WERI-Rb-1 (cell line): ENCODE measurements around the gene SLC6A8.
"Not testable (repeated sequence)": the region's sequence is repeated elsewhere in the genome, so short reads cannot be mapped to it uniquely, and the experiment has no call there.

Experiments used
- DNase-seq: peaks from one replicate; pipeline ENCODE4 v3.0.0-alpha.2; 2020
- H3K27ac ChIP-seq: fragments of 250-450 bp; sonication (Bioruptor Pico); 2 replicates; pipeline ENCODE4 v1.5.1; 2020; ENCODE audit warnings: mild to moderate bottlenecking, moderate library complexity
- H3K27me3 ChIP-seq: fragments of 250-450 bp; sonication (Bioruptor Pico); 2 replicates; pipeline ENCODE4 v1.5.1; 2021; ENCODE audit warnings: mild to moderate bottlenecking, low read depth, moderate library complexity; ENCODE audit not compliant: insufficient read depth, severe bottlenecking
- H3K36me3 ChIP-seq: fragments of 250-450 bp; sonication (Bioruptor Pico); 2 replicates; pipeline ENCODE4 v1.5.1; 2020; ENCODE audit warnings: mild to moderate bottlenecking, moderate library complexity
- H3K4me3 ChIP-seq: 2 replicates; pipeline ENCODE4 v1.5.1; 2011; ENCODE audit warnings: low read depth, mild to moderate bottlenecking, control low read depth, low read length
- H3K9me3 ChIP-seq: fragments of 250-450 bp; sonication (Bioruptor Pico); 2 replicates; pipeline ENCODE4 v1.5.1; 2021; ENCODE audit warnings: mild to moderate bottlenecking, moderate library complexity; ENCODE audit not compliant: severe bottlenecking
- TF ChIP-seq, protein P1 (sequence below): IDR thresholded peaks from 2 replicates; pipeline ENCODE4 v1.5.1; 2011; ENCODE audit warnings: low read depth, mild to moderate bottlenecking, control low read depth, inconsistent platforms, low read length

Gene SLC6A8

DNA sequence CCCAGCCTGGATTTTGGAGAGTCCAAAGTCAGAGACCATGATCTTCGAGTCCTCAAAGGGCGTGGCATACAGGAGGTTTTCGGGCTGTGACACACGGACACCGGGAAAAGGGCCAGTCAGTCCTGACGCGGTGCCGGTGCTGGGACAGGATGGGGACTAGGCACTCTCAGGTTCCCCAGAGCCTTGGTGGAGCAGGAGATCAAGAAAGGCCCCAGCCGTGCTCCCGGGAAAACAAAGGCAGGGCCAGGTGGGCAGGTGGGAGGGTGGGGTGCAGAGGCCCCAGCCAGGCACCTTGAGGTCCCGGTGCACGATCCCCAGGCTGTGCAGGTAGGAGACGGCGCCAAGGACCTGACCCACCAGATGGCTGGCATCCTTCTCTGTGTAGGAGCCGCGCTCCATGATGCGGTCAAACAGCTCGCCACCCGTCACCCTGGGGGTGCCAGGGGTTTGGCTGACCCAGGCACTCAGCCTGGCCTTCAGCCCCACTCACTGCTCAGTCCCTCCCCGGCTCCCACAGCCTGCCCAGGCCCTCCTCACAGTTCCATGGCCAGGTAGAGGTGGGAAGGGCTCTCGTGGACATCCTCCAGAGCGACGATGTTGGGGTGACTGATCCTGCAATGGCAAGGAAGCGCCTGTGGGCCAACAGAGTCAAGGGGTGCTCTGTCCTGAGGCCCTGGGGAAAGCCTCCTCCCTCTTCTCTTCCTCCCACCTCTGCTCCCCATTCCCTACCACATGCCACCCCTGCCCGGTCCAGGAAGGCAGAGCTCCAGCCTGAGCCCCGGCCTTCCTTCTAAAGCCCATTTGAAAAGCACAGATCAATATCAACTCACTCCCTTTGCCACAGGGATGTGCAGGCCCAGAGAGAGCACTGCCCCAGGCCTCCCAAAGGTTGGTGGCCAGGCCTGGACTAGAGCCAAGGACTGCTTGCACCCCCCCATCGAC is 15.9 kb upstream of the SLC6A8 start:
- H3K9me3 ChIP-seq = no peaks in the 10 kb centered on the region
- H3K4me3 ChIP-seq = no peak overlapping the region
- H3K27ac ChIP-seq = no peak overlapping the region
- TF ChIP-seq, protein P1, sequence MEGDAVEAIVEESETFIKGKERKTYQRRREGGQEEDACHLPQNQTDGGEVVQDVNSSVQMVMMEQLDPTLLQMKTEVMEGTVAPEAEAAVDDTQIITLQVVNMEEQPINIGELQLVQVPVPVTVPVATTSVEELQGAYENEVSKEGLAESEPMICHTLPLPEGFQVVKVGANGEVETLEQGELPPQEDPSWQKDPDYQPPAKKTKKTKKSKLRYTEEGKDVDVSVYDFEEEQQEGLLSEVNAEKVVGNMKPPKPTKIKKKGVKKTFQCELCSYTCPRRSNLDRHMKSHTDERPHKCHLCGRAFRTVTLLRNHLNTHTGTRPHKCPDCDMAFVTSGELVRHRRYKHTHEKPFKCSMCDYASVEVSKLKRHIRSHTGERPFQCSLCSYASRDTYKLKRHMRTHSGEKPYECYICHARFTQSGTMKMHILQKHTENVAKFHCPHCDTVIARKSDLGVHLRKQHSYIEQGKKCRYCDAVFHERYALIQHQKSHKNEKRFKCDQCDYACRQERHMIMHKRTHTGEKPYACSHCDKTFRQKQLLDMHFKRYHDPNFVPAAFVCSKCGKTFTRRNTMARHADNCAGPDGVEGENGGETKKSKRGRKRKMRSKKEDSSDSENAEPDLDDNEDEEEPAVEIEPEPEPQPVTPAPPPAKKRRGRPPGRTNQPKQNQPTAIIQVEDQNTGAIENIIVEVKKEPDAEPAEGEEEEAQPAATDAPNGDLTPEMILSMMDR = no peak
- peaks cover 12% of the 10 kb centered on the region for H3K36me3 ChIP-seq
- H3K27me3 ChIP-seq = peaks cover 31% of the 10 kb centered on the region
- no peak for DNase-seq

DNA sequence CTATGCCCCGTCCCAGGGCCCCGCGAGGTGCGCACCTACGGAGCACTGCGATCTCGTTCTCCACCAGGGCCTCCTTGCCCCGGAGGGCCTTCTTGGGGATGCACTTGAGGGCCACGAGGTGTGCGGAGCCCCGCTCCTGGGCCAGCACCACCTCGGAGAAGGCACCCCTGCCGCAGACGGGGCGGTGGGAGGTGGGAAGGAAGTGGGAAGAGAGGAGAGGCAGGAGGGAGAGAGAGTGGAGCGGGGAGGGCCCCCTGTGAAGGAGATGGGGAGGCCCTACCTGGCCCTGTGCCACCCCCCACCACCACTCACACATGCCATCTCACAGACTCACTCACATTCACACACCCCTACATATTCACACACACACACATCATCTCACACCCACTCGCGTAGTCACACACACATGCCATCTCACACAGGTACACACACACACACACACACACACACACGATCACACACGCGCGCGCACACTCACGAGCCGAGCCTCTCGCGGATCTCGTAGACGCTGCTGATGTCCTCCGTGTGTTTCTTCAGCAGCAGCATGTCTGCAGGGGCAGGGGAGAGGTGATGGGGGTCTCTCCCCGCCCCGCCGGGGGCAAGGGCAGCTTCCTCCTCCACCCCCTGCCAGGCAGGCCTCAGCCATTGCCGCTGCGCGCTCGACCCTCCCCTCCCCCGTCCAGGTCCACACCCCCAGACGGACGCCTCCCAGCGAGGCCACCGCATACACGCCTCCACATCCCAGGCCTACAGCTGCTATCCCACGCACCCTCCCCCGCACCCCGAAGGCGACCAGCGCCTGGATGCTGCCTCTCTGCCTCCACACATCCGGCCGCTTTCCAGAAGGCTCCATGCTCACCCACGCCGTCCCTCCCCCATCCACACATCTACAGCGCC is 14.9 kb upstream of the SLC6A8 start:
- TF ChIP-seq, protein P1 = no peak
- Histone ChIP-seq H3K4me3 (no peak overlapping the region), H3K9me3 (no peaks in the 10 kb centered on the region), H3K27ac (no peak overlapping the region), H3K27me3 (peaks cover 31% of the 10 kb centered on the region), H3K36me3 (peaks cover 12% of the 10 kb centered on the region)
- DNase-seq = peak; percentile 54

DNA sequence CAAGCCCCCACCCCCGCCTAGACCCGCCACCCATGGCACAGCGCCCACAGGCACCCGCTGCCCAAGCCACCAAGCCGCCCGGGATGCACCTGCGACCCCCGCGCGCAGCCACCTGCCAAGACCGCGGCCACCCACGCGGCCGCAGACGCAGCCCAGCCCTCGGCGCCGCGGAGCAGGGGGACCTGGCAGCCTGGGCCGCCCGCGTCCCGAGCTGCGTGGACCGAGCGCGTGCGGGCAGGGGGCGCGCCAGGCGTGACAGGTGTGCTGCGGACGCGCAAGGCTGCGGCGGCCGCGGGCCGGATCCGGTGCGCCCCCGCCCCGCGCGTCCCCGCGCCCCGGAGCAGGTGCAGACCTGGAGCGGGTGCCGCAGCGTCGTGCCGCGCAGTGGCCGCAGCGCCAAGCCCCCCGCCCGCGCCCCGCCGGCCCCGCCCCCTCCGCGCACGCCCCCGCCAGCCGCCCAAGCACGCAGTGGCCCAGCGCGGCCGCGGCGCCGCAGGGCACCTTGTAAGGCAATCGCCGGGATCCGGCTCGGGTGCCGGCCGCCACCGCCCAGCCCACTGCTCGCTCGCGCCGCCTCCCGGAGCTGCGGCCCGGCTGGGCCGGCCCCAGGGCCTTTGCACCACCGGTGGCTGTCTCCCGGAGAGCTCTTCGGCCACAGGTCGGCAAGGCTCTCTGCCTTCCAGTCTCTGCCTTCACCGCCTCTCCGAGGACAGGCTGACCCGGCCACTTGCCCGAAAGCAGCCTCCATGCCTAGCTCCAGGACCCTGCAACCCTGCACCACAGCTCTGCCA is 14.1 kb upstream of the SLC6A8 start, which contains the start of gene PNCK:
Gene PNCK (minus strand): TSS at position 386 of the 791 bp plus-strand sequence. CDS start 737 bp downstream, outside the sequence.
- H3K9me3 ChIP-seq = no peaks in the 10 kb centered on the region
- H3K36me3 ChIP-seq = peaks cover 12% of the 10 kb centered on the region
- H3K4me3 ChIP-seq = no peak within 1 kb of the TSS
- H3K27ac ChIP-seq = no peak within 1 kb of the TSS
- peaks cover 33% of the 10 kb centered on the region for H3K27me3 ChIP-seq
- TF ChIP-seq, protein P1 = no peak
- DNase-seq = no peak

DNA sequence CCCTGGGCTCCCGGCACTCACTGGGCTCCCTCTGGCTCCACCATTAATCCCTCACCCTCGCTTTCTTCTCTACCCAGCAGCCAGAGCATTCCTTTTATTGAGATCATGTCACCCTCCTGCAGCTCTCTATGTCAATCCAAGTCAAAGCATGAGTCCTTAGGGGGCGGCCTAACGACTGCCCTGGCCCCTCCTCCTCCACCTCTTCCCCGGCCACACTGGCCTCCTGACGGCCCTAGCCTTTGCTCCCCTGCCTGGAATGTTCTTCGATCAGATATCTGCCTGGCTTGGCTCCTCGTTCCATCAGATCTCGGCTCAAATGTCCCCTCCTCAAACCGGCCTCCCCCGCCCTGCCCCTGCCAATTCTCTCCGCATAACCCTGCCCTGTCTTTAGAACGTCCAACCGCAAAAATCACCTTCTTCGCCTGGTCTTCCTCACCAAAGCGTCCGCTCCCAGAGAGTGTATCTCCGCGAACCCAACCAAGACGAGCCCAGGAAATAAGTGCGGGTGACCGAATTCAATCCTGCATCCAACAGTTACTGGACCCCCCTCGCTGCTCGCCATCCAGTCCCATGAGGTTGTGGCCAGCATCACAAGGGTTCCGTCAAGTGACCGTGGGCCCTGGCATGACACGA is 13.4 kb upstream of the SLC6A8 start:
- H3K27me3 ChIP-seq = peaks cover 33% of the 10 kb centered on the region
- H3K4me3 ChIP-seq = no peak overlapping the region
- TF ChIP-seq, protein P1 = no peak
- H3K27ac ChIP-seq = no peak overlapping the region
- peaks cover 12% of the 10 kb centered on the region for H3K36me3 ChIP-seq
- no peaks in the 10 kb centered on the region for H3K9me3 ChIP-seq
- no peak for DNase-seq

DNA sequence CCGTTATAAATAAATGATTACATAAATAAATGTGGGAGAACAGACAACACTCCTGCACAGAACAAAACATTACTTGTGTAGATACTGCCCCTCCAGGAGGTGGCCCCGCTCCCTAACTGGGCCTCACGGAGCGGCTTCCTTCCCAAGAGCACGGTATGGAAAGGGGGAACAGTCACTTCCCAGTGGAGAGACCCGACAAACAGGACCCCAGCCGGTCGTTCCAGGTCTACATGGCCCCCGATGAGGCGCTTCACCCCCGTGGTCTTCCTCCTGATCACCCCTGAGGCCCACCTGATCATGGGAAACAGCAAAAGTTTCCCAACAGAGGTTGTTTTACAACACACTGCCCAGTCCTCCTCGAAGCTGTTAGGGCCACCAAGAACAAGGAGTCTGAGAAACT is 6.6 kb upstream of the SLC6A8 start:
- Histone ChIP-seq H3K27me3 (peaks cover 12% of the 10 kb centered on the region), H3K4me3 (no peak overlapping the region), H3K9me3 (peaks cover 10% of the 10 kb centered on the region), H3K36me3 (peaks cover 16% of the 10 kb centered on the region), H3K27ac (no peak overlapping the region)
- TF ChIP-seq, protein P1 = no peak
- DNase-seq = peak; percentile 12

DNA sequence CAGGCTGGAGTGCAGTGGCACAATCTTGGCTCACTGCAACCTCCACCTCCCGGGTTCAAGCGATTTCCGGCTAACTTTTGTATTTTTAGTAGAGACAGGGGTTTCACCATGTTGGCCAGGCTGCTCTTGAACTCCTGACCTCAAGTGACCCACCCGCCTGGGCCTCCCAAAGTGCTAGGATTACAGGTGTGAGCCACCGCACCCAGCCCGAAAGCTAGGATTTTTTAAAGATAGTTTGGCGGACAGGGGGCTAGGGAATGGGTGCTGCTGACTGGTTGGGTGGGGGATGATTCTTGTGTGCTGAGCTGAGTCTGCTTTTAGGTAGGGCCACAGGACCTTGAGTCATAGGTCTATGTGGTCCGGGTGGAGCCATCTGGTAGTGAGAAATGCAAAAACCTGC is 4.2 kb upstream of the SLC6A8 start:
- Histone ChIP-seq H3K27ac (peak overlapping the region; percentile 99), H3K36me3 (peaks cover 16% of the 10 kb centered on the region), H3K9me3 (peaks cover 10% of the 10 kb centered on the region)
- peak; percentile 5 for DNase-seq
- not testable (repeated sequence) for H3K4me3 ChIP-seq, H3K27me3 ChIP-seq
